Brain pericyte (primary cell): ENCODE measurements around the gene DIAPH2.

Source experiments
- DNase-seq: peaks from one replicate; pipeline ENCODE4 v3.0.0-alpha.2; 2012; ENCODE audit warnings: low read depth, low spot score

Gene DIAPH2

GRCh38 chrX:97050392-97050791, 365.8 kb downstream of the DIAPH2 start:
- DNase-seq = no peak

GRCh38 chrX:97057349-97057909, 372.8 kb downstream of the DIAPH2 start:
- DNase-seq = no peak

GRCh38 chrX:97060020-97060419, 375.4 kb downstream of the DIAPH2 start:
- no peak for DNase-seq

GRCh38 chrX:97065066-97065465, 380.4 kb downstream of the DIAPH2 start:
- DNase-seq = no peak

DNA sequence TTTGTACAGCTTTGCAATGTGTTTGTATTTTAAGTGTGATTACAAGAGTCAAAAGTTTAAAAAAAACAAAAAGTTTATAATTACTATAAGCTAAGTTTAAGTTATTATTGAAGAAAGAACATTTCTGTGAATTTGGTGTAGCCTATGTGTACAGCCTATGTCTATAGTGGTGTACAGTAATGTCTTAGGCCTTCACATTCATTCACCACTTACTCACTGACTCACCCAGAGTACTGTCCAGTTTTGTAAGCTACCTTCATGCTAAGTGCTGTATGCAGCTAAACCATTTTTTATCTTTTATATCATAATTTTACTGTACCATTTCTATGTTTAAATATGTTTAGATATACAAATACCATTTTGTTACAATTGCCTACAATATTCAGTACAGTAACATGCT, 381.3 kb downstream of the DIAPH2 start:
- no peak for DNase-seq

DNA sequence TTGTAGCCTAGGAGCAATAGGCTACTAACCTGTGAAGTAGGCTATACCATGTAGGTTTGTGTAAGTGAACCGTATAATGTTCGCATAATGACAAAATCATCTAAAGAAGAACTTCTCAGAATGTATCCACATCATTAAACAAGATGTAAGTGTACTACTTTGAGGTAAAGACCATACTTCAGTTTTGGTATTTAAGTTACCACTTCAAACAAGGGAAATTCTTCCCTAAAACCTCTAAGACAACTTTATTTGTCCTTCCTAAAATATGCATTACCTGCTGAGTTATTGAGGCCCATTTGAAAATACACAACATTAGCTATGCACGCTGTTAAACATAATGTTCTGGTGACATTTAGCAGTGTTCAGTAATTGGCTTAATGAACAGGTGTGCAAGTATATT, 381.7 kb downstream of the DIAPH2 start:
- DNase-seq = no peak

DNA sequence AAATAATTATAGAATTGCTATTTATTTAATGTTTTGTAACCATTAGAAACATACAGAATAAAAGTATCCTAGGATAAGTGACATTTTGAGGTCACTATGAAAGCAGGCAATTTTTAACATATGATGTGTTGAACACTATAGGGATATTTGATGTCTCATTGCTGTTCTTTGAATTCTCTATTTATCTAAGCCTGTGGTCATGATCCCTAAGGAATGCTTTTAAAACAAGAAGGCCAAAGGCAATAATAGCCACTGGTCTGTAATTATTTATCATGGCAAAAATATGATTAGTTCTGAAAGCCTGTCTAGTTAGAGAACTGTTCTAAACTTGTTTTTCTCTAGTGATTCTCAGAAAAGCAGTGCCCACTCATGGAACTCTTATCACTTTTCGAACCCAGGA, 385.7 kb downstream of the DIAPH2 start:
- peak; percentile 3 for DNase-seq

GRCh38 chrX:97074400-97074799, 389.8 kb downstream of the DIAPH2 start:
- no peak for DNase-seq

GRCh38 chrX:97089116-97089515, 404.5 kb downstream of the DIAPH2 start:
- DNase-seq = no peak

- DNase-seq = no peak
Measured at GRCh38 chrX:97096385-97096784, 411.7 kb downstream of the DIAPH2 start.

- DNase-seq = no peak
Measured at GRCh38 chrX:97102938-97103337, 418.3 kb downstream of the DIAPH2 start.

- DNase-seq = no peak
Measured at GRCh38 chrX:97109730-97110129, 425.1 kb downstream of the DIAPH2 start.

DNA sequence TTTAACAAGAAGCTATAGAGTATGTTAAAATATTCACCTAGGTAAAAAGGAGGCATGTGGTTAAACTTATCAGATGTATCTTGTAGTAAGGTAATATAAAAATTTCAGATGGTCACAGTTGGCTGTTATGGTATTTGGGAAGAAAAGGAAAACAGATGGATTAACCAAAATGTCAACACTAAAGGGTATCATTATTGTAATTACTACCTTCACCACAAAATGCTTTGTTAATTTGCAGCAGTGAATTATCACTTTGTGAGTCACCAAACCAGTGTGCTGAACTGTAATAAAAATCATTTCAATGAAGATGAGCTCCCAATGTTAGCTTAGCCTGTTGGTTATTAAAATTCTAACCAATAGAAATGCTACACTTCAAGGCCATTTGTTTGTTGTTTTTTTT, 432.9 kb downstream of the DIAPH2 start:
- DNase-seq = no peak

- DNase-seq = no peak
Measured at GRCh38 chrX:97119474-97120109, 434.9 kb downstream of the DIAPH2 start.

- no peak for DNase-seq
Measured at GRCh38 chrX:97123001-97123400, 438.4 kb downstream of the DIAPH2 start.

DNA sequence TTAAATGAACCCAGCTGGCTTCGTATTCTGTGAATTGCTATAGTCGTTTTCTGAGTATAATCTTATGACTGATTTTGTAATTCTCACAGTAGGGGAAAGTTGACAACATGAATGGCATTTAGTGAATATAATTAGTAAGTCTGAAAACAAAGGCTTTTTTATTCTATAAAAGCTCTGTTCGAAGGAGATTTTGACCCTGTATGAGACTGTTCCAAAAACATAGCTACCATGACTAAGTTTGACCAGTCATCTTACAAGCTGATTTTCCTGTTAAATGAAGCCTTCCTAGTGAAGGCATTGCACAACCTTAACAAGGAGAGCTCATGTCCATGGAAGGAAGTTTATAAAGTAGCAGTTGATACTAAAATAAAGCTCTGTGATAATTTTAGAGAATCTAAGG, 441.4 kb downstream of the DIAPH2 start:
- DNase-seq = no peak

- no peak for DNase-seq
Measured at GRCh38 chrX:97132664-97133415, 448.2 kb downstream of the DIAPH2 start.

DNA sequence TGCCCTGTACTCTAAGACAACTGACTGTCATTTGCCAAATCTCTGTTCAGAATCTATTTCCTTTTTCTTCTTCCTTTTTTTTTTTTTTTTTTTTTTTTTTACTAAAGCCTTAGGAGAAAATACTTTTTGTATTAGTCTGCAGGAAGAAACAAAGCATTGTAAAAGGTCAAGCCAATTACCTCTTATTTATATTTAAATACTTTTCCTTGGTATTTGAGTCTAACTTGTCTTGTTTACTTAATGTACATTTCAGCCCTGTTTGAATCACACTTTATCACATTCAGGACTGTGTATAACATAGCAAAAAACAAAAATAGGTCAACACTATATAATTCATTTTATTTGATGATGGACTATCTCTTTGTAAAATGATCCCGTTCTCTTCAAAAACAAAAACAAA, 461.3 kb downstream of the DIAPH2 start:
- DNase-seq = no peak

DNA sequence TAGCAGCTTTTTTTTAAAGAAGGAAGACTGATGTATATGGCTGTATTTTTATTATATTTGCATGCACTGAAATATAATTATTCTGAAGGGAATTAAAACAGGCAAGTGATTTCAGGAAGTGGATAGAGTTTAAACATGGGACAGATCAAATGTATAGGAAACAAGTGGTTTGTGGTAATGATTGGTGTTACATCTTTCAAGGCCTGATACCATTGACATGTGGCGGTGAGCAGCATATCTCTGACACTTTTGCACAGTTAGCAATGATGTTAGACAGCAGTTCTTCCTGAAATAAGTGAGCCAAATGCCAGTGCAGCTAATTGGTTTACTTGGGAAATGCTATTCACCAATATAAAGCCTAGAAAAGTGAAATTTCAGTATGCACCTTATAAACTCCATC, 471.2 kb downstream of the DIAPH2 start:
- DNase-seq = no peak

GRCh38 chrX:97158269-97158668, 473.6 kb downstream of the DIAPH2 start:
- DNase-seq = no peak

GRCh38 chrX:97159916-97160800, 475.5 kb downstream of the DIAPH2 start:
- no peak for DNase-seq

- DNase-seq = no peak
Measured at GRCh38 chrX:97167333-97167732, 482.7 kb downstream of the DIAPH2 start.
